Occipital lobe (tissue), 2 donors: ENCODE measurements around the gene TDRKH. TPM values are rescaled to one million over a fixed set of nuclear protein-coding genes. Genes with fewer than 3 reads are reported as not detected.
"Not testable (repeated sequence)": the region's sequence is repeated elsewhere in the genome, so short reads cannot be mapped to it uniquely, and the experiment has no call there.

Source experiments
- DNase-seq: peaks from one replicate; lab custom pipeline; 2025; lab: John Stamatoyannopoulos, UW
- total RNA-seq: library from RNA; depleted of rRNA; stranded (reverse); fragments of >200 nt; gene quantifications from one replicate; pipeline ENCODE4 v1.2.3, GENCODE V29; 2014

Gene TDRKH
- total RNA-seq, 1 donor from 2014 or later = 17.6 TPM

GRCh38 chr1:151803915-151804314, 13.6 kb upstream of the TDRKH start:
- DNase-seq = no peak

- DNase-seq = no peak
Observed at GRCh38 chr1:151803164-151803563, 12.9 kb upstream of the TDRKH start.

- no peak for DNase-seq
Observed at GRCh38 chr1:151802372-151802771, 12.1 kb upstream of the TDRKH start.

- DNase-seq = no peak
Observed at GRCh38 chr1:151801846-151802245, 11.5 kb upstream of the TDRKH start.

DNA sequence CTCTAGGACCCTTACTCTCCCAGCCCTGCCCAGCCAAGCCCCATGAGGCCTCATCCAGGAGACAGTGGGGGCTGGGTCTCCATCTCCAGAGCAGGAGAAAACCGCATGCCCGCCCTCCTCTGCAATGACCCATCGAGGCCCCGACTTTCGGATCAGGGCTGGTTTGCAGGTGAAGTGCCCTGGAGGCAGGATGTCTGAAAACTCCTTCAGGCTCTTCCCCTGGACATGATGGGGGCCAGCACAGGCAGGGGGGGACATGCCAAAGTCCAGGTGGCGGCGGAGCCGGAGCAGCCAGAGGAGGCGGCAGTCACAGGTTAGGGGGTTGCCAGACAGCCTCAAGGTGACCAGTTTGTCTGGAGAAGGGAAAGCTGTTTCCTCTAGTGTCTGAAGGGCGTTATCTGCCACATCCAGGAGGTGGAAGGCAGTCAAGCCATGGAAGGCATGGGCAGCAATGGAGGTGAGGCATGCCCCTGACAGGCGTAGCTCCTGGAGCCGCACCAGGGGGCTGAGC, 11.1 kb upstream of the TDRKH start:
- DNase-seq = no peak

DNA sequence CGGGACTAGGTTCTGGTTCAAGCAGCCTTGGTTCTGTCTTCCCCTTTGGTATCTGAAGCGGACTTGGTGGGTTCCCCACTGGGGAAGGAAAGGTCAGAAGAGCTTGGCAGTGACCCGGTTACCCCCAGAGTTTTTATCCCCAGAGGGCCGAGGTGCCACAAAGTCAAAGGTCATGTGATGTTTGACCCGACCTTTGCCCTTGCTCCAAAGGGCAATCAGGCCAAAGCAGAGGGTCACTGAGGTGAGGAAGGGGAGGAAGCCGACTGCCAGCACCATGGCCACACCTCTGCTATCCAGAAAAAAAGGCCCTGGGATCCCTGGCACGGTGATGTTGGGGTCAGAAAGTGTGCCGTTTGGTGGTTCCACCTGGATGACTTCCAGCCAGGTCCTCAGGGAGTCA, 10.5 kb upstream of the TDRKH start:
- DNase-seq = no peak

DNA sequence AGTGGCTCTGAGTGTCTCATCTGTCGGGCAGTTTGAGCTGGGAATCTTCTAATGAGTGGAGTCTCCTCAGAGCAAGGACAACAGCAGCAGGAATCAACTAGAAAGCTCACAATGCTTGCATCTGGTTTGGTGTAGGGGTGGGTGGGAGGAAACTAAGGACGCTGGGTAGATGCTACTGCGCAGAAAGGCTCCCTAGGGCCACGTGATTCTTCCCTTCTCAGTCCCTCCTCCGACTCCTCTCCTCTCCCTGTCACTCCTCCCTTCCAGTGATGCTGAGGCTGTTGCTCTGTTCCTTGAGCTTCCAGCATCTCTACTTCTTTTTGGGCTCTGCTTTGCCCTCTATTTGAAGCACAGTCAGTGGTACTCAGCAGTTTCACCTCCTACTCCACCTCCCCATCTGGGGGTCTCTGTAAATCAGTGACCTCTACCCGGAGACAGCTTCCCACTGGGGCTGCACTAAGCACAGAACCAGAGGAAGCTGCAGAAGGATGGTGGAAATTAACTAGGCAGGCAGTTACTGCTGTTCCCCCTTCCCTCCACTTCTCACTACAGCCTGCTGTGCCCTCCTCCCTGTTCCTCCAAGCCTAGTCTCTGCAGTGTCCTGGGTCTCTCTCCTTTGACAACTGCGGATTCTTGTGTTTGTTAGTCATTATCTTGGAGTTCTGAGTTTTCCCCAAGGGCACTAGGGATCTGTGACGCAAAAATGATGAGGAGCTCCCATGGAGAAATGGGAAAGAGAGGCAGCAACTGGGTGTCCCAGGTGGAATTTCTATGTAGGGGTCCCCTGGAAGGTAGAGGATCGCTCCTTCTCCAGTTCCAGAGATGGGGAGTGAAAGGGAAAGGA, 9.1 kb upstream of the TDRKH start:
- DNase-seq = no peak

DNA sequence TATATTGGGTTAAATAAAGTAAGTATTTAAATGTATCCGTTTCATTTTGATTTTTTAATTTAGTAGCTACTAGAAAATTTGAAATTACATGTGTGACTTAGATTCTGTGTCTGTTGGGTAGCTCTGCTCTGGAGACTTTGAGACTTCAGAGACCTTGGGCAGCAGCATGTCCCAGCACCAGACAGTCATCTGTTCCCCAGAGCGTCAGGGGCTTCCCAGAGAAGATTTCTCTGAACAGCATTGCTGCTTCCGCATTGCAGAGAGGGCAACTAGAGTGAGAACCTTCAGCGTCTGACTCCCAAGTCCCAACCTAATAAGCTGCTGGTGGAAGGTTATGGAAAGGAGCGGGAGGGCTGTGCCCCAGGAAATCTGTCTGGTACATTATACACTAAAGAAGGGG, 8.3 kb upstream of the TDRKH start:
- no peak for DNase-seq

DNA sequence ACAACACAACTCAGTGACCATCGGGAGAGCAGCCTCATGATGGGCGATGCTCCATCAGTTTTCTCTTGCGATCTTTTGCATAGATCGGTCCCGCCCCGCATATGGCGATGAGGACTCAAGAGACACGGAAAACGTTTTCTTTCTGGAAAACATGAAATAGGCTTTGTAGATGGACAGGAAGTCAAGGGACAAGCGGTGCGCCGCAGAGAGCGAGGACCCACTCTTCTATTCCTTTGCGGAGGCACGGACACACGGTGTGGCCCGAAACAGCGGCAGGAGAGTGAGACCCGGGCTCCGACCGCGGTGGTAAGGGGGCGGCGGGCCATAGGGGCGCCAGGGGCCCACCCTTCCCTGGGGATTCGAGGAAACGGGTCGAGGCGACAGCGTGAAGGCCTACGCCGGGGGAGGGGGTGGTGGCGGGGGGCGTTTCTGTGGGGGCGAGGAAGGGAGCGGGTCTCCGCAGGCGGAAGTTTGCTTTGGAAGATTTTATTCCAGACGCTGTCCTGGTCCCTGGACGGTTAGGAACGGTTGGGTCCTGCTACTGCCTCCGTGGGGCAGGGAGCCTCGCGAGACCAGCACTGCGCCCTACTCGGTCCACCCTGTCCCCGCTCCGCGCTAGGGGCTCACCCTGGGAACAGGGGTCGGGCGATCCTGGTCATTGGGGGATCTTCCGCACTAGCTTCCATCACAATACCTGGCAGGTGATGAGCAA, 796 bp upstream of the TDRKH start:
- no peak for DNase-seq

GRCh38 chr1:151787689-151788088, 2.6 kb downstream of the TDRKH start:
- no peak for DNase-seq

DNA sequence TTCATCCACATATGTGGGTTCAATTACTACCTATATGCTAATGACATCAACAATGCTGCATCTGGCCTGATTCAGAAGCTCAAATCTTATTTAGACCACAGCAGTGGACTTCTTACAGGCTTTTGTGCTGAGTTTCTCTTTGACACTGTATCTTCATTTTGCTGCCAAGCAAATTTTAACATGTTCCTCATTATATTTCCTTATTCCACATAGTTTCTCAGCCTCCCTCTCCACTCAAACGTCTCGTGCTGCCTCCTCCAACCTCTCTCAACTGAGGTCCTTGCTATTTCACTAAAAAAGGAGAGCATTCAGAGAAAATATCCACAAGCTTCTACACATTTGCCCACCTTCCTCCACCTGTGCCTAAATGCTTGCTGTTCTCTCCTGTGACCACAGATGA, 6.5 kb downstream of the TDRKH start:
- no peak for DNase-seq

DNA sequence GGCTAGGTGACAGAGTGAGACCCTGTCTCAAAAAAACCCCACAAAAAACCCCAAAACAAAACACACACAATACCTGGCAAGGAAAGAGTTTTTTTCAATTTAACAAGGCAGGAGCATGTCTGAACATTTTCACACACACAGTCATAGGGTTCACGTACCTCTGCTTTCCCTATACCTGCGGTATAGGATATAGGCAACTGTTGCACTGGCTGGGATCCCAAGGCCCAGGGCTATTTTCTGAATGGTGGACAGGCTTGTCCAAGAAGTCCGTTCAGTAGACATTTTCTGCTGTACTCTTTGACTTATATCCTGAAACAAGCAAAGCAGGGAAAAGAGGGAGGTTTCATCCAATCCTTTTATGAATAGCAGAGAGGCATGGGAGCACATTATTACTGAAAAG, 7.6 kb downstream of the TDRKH start:
- no peak for DNase-seq

DNA sequence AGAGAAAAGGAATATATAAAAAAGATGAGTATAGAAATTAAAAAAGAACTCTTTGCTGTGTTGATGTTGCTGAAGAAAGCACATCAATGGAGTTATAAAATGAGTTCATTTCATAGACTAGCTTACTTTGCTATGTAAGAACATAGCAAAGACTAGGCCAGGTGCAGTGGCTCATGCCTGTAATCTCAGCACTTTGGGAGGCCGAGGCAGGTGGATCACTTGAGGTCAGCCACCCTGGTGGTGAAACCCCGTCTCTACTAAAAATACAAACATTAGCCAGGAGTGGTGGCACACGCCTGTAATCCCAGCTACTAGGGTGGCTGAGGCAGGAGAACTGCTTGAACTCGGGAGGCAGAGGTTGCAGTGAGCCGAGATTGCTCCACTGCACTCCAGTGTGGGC, 8.3 kb downstream of the TDRKH start:
- not testable (repeated sequence) for DNase-seq

DNA sequence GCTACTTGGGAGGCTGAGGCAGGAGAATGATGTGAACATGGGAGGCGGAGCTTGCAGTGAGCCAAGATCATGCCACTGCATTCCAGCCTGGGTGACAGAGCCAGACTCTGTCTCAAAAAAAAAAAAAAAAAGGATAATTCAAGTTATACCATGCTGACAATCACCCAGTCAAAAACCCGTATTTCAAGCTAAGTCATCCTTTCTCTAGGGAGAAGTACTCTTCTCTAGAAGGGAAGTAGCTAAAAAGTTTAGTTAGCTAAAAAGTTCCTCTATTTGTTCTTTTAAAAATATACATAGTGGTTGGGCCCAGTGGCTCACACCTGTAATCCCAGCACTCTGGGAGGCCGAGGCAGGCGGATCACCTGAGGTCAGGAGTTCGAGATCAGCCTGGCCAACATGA, 9.6 kb downstream of the TDRKH start:
- DNase-seq = not testable (repeated sequence)

DNA sequence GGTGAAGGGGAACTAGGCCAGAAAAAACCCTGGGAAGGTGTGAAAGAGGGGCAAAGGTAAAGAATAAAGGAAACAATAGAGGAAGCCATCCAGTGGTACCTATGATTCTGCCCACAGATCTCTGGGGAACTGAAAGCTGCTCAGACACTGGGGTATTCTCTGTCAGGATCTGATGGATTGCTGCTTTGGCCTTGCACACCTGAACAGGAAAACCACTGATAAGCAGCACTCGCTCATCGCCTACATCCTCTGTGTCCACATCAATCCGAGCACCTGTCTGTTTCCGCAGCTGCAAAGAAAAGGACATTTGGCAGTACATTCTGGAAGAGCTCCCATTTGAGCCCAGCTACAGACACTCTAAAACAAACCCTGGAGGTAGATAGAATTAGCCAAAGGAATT, 10.4 kb downstream of the TDRKH start:
- no peak for DNase-seq

- no peak for DNase-seq
Observed at GRCh38 chr1:151777317-151777716, 13.0 kb downstream of the TDRKH start.

- no peak for DNase-seq
Observed at GRCh38 chr1:151776665-151777062, 13.6 kb downstream of the TDRKH start.

GRCh38 chr1:151775894-151776664, 14.2 kb downstream of the TDRKH start:
- DNase-seq = no peak

DNA sequence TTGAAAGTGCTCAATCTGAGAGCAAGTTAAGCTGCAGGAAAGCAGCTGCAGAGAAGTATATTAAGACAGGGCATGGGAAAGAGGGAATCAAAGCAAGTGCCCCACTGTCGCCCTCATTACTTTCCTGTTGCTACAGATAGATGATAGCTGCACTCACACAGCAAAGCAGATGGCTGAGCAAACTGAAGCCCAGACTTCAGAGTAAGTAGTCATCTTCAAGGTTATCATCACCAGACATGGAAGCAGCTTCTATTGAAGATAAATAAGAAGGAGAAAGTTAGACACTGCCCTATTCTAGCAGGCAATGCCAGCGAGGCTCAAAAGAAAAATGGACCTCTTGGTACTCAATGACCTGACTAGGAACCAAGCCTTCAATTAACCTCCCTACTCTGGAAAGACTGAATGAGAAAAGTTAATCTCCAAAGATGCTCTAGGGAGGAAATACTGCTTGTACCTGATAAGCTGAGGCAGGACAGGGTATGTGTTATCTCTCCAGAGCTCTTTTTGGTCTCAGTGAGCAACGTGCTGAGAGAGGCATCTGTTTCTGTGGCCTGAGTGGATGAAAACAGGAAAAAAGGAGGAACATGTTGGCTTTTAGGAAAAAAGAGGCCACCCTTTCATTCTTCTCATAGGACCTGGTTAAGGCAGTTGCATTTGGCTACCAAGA, 15.9 kb downstream of the TDRKH start:
- DNase-seq = no peak

DNA sequence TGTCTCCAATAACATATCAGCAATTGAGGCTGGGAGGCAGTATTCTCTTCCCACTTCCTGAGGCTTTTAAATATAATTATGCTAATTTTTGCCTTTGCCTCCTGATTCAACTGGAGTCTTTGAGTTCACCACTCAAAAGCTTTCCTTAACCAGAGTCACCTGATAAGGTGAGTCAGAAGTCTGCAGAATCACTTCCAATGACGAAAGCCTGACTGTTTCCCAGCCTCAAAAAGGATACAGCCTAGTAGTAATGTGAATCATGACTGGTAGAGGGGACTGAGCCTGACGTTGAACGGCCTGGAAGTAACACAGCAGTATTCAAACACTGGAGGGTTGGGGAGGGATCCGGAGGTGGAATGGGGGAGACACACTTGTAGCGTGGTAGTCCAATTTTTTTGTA, 16.6 kb downstream of the TDRKH start:
- DNase-seq = no peak

- not testable (repeated sequence) for DNase-seq
Observed at GRCh38 chr1:151769270-151769669, 21.0 kb downstream of the TDRKH start.
